Endothelial cell of umbilical vein (primary cell): ENCODE data around the gene CCDC177.

ENCODE experiments used
- POLR2A ChIP-seq: IDR thresholded peaks from 2 replicates; pipeline ENCODE4 v1.6.1; 2012; ENCODE audit warnings: low read depth, mild to moderate bottlenecking, control low read depth, low read length
- POLR2AphosphoS5 ChIP-seq: IDR thresholded peaks from 2 replicates; pipeline ENCODE4 v1.6.1; 2012; ENCODE audit warnings: low read depth, mild to moderate bottlenecking, control low read depth, low read length, moderate library complexity; ENCODE audit not compliant: insufficient read depth
- TF ChIP-seq, protein P1 (sequence below), 2 donors: IDR thresholded peaks; 1 replicate in 1 of 2; 2 replicates in 1 of 2; pipeline ENCODE4 v1.5.1; 2011; ENCODE audit warnings: low read length in 2 of 2, mild to moderate bottlenecking in 2 of 2, moderate library complexity in 2 of 2, control low read depth in 1 of 2, inconsistent platforms in 1 of 2, low read depth in 1 of 2; ENCODE audit not compliant: insufficient read depth in 1 of 2; ENCODE audit errors: extremely low read depth in 1 of 2

GRCh38 chr14:69591317-69591716, 16.6 kb upstream of the CCDC177 start:
- TF ChIP-seq, protein P1, sequence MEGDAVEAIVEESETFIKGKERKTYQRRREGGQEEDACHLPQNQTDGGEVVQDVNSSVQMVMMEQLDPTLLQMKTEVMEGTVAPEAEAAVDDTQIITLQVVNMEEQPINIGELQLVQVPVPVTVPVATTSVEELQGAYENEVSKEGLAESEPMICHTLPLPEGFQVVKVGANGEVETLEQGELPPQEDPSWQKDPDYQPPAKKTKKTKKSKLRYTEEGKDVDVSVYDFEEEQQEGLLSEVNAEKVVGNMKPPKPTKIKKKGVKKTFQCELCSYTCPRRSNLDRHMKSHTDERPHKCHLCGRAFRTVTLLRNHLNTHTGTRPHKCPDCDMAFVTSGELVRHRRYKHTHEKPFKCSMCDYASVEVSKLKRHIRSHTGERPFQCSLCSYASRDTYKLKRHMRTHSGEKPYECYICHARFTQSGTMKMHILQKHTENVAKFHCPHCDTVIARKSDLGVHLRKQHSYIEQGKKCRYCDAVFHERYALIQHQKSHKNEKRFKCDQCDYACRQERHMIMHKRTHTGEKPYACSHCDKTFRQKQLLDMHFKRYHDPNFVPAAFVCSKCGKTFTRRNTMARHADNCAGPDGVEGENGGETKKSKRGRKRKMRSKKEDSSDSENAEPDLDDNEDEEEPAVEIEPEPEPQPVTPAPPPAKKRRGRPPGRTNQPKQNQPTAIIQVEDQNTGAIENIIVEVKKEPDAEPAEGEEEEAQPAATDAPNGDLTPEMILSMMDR (IDR thresholded peaks at IDR 0.05; ENCODE audit: extremely low read depth in 1 of 2, insufficient read depth in 1 of 2, low read depth in 1 of 2, low read length in 2 of 2): no peak
- TF ChIP-seq POLR2A (no peak), POLR2AphosphoS5 (no peak)
